Urothelium cell line (cell line): Measurements from ENCODE around the gene TTYH3.
"Not testable (repeated sequence)": the region's sequence is repeated elsewhere in the genome, so short reads cannot be mapped to it uniquely, and the experiment has no call there.

Source experiments
- DNase-seq: peaks from one replicate; pipeline ENCODE4 v3.0.0; 2011; ENCODE audit warnings: low spot score, mixed read lengths
- FAIRE-seq: peaks from 2 replicates; lab custom pipeline; 2011; peaks lifted over from hg19 to GRCh38; lab: Jason Lieb, UNC

The TTYH3 gene

DNA sequence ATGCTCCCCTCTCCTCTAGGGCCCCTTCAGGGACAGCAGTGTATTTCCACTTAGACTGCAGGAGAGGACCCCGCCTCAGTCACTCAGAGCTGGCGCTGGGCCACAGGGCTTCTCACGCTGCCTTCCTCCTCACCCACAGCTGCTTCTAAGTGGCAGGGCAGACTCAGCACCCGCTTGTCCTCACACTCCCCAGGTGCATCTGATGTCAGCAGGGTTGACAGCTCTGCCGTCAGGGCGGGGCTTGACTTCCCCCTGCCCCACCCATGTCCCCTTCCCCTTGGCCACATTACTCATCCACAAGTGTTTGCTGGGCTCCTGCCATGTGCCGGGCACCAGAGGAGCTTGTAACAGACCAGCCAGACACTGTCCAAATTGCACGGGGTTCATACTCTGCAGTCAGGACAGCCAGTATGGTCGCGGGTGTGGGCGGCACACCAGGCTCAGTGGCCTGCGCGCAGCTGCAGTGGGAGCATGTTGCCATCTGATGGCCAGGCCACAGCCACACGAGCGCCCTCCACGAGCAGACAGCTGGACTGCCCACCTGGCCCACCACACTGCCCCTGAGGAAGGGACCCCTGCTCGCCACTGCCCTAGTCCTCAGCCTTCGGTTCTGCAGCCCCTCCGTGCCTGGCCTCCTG is 29.3 kb upstream of the TTYH3 start:
- FAIRE-seq (no peak), DNase-seq (no peak)

DNA sequence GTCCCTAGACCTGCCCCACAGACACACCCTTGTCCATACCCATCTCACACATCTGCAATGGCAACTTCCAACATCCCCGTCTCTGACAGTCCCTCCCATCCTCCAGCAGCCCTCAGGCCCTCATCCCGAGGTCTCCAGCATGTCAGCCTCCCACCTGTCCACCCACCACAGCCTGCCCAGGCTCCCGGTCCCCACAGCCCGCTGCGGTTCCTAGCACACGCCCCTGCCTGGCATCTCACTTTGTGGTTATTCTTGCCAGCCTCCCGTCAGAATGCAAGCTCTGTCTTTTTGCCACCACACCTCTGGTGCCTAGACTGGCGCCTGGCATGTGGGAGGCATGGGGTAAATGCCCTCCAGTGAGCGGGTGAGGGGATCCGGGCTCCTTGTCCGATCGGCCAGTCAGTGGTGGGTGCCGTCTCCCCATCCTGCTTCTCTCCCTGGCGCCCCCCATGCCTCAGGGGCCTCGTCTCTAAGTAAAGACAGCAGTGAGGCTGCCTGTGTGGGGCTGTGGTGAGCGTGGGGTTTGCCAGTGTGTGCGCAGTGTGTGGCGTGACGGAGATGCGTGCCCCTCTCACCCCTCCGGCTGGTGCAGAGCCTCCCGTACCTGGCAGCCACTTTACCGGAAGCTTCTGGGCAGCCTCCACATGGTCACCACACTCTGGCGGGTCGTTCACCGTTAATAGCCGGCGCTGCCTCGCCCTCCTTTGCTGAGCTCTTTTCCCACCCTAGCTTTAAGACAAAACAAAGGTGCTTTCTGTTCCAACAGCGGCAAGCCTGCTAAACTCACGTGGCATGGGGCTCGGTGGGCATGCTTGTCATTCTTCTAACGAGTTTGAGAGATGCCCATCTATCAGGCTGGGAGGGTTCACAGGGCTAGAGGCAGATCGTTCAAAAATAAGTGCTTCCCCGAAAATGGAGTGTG is 28.5 kb upstream of the TTYH3 start:
- DNase-seq (no peak), FAIRE-seq (peak; percentile 97)

DNA sequence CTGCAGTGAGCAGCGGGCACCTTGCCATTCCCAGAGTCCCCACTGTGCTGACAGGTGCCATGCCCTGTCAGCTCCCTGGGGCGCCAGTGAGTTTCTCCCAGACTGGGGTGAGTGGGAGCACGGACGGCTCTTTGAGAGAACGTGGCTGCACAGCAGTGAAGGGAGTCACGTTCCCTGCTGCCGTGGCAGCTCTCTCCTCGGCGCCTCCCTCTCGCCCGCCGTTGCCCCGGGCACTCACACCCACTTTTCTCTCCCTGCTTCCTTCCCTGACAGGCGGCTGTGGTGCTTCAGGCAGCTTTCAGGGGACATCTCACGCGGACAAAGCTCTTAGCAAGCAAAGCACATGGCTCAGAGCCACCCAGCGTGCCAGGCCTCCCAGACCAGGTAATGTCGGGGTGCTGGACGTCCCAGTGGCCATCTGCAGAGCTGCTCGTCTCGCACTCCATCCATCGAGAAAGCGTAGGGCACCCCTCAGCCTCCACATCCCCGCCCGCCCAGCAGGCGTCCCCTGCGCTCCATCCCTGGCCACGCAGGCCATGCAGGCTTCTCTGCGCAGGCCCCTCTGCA is 27.1 kb upstream of the TTYH3 start:
- no peak for DNase-seq
- peak; percentile 95 for FAIRE-seq

DNA sequence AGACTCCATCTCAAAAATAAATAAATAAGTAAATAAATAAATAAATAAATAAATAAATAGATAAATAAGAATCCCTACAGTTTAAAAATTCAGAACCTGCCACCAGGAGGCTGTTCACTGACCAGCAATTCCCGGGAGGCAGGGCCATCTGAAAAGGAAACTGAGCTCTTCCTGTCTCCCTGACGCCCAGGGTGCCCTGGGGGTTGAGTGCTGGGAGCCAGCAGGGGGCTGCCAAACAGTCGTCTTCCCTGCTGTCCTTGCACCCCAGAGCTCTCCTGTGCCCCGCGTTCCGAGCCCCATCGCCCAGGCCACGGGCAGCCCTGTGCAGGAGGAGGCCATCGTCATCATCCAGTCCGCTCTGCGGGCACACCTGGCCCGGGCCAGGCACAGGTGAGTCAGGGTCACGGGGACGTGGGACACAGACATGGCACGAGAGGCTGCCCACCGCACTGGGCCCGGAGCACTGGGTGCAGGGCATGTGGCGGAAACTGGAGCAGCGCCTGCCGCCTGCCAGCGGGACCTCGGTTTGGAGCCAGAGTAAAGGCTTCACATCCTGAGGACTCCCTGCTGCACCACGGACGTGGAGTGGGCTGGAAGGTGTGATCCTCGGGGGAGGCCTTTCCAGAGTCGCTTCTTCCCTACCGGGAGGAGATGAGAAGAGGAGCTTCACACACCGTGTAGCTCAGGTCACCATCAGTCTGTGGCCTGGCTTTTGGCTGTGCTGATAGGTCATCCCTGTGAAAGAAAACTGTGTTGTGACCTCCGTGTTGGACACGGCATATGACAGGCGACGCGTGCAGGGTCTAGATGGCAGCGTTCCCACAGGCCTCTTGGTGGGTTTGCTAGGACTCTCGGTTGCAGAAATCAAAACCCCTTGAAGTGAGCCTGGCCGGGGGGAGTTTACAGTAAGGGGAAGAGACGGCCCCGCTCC is 25.9 kb upstream of the TTYH3 start:
- peak; percentile 89 for FAIRE-seq
- DNase-seq = no peak

DNA sequence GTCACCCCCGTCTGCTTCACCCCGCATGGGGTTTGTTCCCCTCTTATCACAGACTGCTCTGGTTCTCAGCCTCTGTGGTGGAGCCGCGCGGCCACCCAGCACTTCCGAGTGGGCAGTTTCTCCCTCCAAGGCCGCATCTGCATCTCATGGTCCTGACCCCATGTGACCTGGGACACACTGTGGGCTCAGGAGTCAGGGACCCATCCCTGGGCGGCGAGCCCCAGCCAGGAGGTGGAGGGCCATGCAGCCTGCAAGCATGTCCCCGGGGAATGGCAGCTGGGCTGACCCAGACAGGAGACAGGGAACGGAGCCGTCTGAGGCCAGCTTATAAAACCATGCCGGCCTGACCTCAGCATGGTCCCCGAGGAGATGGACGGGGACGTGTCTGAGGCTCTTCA is 25.2 kb upstream of the TTYH3 start:
- no peak for DNase-seq
- FAIRE-seq = no peak

DNA sequence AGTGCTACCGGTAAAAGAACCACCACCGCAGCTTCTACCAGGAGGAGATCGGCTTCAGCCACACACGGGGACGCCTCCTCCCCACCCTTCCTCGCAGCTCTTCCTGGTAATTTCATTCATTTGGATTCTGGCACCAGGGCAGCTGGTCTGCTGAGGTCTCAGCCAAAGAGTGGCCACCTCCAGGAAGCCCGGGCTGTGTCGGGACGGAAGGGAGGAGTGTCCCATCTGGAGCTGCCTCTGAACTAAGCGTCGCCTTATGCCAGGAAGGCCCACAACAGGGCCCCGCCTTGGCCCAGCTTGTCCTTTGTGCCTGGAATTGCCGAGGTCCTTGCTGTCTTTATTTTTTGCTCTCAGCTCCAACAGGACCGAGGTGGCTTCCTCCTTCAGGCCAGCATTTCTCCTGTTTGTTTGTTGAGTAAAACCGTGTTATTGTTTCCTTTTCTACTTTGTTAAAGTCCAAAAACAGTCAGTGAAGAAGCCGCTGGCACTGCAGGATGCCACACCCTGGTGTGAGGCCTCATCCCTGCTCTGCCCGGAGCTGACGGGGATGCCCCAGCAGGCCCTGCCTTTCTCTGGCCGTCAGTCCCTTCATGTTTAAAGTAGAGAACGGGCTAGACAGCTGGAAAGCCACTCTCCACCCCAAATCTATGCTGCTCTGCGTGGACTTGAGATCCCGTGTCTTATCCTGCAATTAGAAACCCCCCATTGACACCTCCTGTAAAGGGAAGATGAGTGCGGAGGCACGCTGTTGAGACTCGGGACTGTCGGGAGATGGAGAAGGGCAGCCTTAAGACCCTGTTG is 24.5 kb upstream of the TTYH3 start:
- FAIRE-seq (peak; percentile 90), DNase-seq (no peak)

DNA sequence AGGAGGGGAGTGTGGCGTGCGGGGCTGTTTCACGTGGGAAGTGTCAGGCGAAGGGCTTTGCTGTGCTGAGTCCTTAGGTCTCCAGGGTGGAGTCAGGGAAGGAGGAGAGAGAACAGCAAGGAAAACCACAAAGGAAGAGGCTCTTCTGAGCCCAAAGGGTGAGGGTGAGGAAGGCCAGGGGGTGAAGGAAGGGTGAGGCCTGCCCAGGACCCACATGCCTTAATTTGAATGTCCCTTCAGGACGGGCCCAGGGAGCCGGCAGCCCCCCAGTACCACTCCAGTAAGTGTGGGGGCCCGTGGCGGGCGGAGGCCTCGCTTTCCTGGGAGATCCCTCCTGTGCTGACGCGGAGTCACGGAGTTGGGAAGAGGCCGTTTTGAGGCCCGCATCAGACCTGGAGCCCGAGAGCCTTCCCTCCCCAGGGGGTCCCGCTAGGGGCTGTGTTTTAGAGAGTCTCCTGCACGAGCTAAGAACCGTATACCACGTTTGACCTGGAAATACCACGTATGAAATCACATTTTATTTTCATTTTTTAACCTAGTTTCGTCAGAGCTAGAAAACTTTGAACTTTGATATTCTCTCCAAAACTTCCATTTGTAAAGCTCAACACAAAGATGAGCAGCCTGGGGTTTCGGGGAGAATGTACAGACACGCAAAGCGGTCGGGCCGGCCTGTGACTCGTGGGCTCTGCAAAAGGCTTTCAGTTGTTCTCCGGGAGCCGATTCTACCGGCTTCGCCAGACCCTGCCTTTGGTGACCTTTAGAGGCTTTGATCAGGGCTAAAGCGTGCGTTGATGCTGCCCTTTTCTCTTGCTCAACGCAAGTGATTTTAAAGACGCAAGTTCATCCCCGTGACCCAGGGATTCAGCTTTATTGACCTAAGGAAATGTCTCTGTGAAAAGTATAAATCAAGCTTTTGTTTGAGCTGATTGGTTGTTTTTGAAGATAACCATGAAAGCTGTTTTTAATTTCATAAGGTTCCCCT is 23.6 kb upstream of the TTYH3 start:
- no peak for FAIRE-seq
- no peak for DNase-seq

DNA sequence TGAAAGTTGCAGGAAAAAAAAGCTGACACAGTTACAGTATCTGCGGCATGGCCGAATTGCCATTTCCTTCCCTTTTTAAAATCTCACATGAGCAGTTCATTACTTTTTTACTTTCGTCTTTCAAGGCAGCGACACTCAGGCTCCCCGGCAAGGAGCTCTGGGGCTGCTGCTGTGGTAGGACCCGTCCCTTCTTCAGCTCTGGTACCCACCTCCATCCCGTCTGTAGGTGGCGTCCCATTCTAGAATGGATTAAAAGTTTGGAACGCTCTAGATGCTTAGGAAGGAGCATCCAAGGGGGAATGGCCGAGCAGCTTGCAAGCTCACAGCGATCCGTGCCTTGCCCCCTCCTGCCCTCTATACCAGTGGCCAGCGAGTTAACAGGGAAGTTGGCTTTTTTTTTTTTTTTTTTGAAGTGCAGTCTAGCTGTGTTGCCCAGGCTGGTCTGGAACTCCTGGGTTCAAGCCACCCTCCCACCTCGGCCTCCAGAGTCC is 22.8 kb upstream of the TTYH3 start:
- DNase-seq (peak; percentile 53), FAIRE-seq (peak; percentile 87)

DNA sequence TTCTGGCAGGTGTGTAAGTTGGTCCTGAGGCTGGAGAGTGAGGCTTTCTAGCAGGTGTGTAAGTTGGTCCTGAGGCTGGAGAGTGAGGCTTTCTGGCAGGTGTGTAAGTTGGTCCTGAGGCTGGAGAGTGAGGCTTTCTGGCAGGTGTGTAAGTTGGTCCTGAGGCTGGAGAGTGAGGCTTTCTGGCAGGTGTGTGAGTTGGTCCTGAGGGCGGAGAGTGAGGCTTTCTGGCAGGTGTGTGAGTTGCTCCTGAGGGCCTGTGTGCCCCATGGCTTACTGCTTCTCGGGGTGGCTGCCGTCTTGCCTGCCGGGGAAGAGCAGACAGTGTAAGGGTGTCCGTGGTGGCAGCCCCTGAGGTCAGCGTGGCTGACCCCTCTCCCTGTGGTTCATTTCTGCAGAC is 22.1 kb upstream of the TTYH3 start:
- not testable (repeated sequence) for DNase-seq, FAIRE-seq

DNA sequence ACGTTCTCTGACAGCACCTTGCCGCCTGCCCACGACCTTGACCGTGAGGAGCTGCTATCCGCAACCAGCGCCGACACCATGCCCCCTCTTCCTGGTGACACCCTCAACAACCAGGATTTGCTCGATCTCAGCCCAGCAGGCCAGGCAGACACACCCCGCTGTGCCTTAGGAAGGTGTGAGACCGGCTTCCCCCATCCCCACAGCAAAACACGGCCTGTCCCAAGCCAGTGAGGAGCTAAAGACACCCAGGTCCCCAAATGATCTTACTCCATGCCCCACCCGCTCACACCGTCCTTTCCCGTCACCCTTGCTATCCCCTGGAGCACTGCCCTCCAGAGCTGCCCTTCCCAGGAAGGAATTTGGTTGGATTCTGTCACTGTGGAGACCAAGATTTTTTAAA is 21.3 kb upstream of the TTYH3 start:
- DNase-seq (no peak), FAIRE-seq (peak; percentile 98)

DNA sequence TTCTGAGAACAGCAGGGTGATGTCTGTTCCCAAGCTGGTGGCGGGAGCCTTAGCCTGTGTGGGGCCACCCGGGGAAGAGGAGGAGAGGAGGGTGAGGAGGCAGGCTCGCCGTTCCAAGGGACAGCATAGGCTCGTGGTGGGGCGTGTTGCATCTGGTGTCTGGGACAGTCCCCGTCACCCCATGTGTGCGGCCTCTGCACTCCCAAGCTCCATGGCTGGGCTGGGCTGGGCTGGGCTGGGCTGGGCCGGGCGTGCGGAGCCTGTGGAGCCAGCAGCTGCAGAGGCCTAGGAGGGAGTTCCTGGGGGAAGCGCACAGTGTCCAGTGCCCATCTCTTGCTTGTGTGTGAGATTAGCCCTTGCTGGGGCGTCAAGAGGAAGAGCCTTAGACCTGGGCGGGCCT is 20.9 kb upstream of the TTYH3 start:
- no peak for DNase-seq
- FAIRE-seq = peak; percentile 23

DNA sequence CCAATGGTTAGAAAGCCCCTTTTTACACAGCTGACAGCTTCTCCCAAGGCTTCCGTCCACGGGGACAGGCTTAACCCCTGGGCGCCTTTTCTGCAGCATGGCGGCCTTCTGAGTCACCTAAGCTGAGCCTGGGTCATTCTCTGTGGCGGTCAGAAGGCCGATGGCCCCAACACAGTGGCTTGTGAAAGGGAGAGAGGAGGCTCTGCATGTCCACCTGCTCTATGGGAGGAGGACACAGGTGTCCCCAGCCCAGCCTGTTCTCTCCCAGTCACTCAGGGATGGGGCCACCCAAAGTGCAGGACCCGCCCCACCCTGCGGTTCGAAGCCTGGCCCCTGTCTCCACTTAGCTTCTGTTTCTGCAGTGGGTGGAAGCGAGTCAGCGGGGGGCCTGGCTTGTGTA is 20.4 kb upstream of the TTYH3 start:
- peak; percentile 23 for FAIRE-seq
- DNase-seq = no peak

DNA sequence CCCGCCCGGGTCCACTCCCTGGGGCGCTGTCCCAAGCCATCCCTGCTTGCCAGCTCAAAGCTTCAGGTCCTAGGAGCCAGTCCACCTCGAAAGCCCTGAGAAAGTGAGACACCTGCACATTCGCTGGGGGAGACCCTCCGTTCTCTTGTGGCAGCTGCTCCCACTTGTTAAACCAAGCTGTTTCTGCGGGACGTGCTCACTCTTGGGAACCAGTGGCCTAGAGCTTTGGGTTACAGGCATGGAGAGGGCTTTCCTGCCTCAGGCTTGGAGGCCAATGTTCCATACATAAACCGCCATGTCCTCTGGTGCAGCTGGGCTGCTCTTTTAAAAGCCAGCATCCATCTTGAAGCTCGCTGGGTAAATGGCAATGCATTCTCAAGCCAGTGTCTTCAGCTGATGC is 19.9 kb upstream of the TTYH3 start:
- no peak for FAIRE-seq
- DNase-seq = no peak

DNA sequence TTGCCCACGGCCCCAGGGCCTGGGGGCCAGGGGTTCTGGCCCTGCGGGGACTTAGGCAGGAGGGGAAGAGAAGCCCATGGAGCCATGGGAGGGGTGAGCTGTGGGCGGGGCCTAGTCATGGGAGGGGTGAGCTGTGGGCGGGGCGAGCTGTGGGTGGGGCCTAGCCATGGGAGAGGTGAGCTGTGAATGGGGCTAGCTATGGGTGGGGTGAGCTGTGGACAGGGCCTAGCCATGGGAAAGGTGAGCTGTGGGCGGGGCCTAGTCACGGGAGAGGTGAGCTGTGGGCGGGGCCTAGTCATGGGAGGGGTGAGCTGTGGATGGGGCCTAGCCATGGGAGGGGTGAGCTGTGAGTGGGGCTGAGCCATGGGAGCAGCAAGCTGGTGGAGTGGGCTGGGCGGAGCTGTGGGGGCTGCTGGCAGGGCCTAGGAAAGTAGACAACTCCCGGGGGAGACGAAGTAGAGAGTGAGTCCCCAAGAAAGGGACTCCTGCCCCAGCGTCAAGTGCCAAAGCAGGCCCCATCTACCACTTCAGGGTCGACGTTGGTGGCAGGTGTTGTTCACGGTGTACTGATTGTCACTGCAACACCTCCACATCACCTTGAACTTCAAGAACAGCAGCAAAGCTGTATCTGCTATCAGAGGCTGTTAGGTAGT is 19.2 kb upstream of the TTYH3 start:
- FAIRE-seq = peak; percentile 95
- no peak for DNase-seq

DNA sequence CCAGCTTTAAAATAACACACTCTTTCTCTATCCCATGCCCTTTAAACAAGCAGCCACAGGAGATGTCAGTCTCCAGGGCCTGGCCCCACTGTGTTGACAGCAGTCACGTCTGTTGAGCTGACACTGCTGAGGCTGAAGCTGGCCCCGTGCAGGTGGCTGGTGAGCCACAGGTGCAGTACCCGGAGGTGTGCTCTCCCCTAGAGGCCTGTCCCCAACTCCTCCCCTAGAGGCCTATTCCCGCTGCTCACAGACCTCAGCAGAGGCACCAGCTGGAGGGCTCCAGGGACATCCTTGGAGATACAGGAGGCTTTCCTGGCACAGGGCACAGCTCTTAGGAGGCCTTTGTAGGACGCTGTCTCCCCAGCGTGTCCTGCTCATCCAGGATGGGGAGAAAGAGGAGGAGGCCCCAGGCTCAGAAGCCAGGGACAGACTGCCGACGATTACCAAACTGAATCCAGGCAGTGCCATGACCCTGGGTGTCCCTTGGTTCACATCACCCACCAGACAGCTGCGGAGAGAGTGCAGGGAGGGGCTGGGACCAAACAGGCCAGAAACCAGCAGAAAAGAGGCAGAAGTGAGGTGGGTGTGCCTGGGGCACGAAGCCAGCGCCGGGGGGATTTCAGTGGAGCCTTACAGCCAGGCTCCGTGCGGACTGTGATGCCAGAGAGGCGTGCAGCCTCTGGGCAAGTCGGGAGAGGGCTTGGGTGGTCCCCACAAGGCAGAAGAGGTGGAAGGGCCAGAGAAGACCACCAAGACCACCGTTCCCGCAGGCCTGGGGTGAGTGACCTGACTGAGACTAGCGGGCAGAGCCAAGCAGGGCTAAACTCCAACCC is 18.5 kb upstream of the TTYH3 start:
- DNase-seq (no peak), FAIRE-seq (peak; percentile 84)

DNA sequence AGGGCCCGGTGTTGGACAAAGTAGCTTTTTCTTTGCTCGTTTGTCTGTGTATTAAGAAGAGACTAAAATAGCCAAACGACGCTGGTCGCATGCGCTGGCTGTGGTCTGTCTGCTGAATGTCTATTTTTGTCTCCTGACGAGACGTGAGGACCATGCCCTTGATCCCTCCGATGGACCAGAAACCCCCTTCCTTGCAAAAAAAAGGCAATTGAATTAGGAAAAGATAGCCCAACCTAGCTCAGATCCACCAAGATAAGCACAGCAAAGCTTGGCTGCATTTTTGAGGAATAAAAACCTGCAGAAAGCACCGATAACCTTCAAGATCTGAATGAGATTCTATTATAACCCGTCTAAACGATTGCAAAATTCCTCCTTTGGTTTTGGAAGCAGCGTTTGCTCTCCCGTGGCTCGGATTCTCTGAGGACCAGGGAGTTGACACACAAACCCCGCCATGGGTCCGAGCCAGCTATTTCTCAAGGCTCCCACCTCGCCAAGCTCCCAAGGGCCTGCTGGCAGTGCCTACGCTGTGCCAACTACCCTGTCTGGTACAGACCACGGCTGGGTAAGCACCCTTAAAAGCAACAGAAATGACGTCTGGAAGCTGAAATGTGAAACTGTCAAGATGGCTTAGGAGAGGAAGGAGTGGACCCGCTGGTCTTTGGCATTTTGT is 17.7 kb upstream of the TTYH3 start:
- FAIRE-seq (peak; percentile 82), DNase-seq (no peak)
